SK-N-MC (cell line): ENCODE results near the gene CRYGA.

Source experiments
- EZH2 ChIP-seq: fragments of 200-600 bp; sonication (generic); IDR thresholded peaks from one replicate; pipeline ENCODE4 v1.6.1; 2017; ENCODE audit warnings: antibody characterized with exemption
- POLR2AphosphoS5 ChIP-seq: IDR thresholded peaks from 2 replicates; pipeline ENCODE4 v1.6.1; 2012; ENCODE audit warnings: mild to moderate bottlenecking, low read depth, low read length, borderline replicate concordance

GRCh38 chr2:208163489-208163888 lies at the start of gene CRYGA:
- TF ChIP-seq EZH2 (no peak), POLR2AphosphoS5 (no peak)
